Activated naive CD4-positive, alpha-beta T cell treated with anti-CD3 and anti-CD28 coated beads, Interleukin-2, amount 50 U/mL, for 24 hours (primary cell): ENCODE data around the gene XRCC1.
"Not testable (repeated sequence)": the region's sequence is repeated elsewhere in the genome, so short reads cannot be mapped to it uniquely, and the experiment has no call there.

Experiments
- H3K27ac Mint-ChIP-seq: one replicate; pipeline ENCODE4 v1.8.0; 2021; ENCODE audit warnings: mild to moderate bottlenecking, mixed read lengths
- H3K27me3 Mint-ChIP-seq: one replicate; pipeline ENCODE4 v1.8.0; 2021; ENCODE audit warnings: mixed read lengths
- H3K36me3 Mint-ChIP-seq: one replicate; pipeline ENCODE4 v1.8.0; 2021; ENCODE audit warnings: mixed read lengths
- H3K4me1 Mint-ChIP-seq: one replicate; pipeline ENCODE4 v1.8.0; 2021; ENCODE audit warnings: mixed read lengths
- H3K4me3 Mint-ChIP-seq: one replicate; pipeline ENCODE4 v1.8.0; 2021; ENCODE audit warnings: mild to moderate bottlenecking, mixed read lengths
- H3K9me3 Mint-ChIP-seq: one replicate; pipeline ENCODE4 v1.8.0; 2021; ENCODE audit warnings: mixed read lengths

The XRCC1 gene

DNA sequence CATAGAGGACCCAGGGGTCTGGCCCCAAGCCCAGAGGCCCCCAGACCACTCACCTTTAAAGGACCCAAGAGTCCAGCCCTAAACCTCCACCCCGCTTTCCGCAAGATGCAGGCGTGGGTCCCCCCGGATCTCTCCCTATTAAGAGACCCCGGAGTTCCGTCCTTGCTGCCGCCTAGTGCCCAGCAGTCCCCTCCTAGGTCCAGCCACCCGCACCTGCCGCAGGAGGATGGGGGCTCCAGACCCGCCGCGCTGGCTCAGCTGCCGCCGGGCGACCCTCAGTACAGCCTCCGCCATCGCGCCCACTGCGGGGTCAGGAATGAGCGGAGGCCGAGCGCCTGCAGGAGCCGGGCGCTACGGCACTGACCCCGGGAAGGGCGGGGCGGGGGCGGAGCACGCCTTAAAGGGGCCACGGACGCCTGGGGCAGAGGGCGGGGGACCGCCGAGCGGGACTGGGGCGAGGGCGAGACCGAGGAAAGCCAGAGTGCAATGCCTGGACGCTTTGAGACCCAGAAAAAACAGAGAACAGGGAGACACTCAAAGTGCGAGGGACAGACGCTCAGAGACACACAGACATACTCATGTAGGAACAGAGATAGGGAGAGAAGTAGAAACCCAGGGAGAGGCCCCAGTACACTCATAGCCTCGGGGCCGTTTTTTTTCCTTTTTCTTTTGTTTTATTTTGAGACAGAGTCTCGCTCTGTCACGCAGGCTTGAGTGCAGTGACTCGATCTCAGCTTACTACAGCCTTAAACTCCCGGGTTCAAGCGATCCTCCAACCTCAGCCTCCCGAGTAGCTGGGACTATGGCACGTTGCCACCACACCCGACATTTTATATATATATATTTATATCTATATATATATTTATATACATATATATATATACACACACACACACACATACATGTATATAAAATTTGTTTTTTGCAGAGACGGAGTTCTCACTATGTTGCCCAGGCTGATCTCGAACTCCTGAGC, 48.2 kb downstream of the XRCC1 start, which contains the start of gene ETHE1:
Gene ETHE1 (minus strand): TSS at position 318 of the 976 bp plus-strand sequence. CDS start 24 bp downstream, at position 294.
- Mint-ChIP-seq H3K9me3 (no peaks in the 10 kb centered on the region), H3K4me1 (peaks cover 21% of the 10 kb centered on the region), H3K36me3 (no peaks in the 10 kb centered on the region)

DNA sequence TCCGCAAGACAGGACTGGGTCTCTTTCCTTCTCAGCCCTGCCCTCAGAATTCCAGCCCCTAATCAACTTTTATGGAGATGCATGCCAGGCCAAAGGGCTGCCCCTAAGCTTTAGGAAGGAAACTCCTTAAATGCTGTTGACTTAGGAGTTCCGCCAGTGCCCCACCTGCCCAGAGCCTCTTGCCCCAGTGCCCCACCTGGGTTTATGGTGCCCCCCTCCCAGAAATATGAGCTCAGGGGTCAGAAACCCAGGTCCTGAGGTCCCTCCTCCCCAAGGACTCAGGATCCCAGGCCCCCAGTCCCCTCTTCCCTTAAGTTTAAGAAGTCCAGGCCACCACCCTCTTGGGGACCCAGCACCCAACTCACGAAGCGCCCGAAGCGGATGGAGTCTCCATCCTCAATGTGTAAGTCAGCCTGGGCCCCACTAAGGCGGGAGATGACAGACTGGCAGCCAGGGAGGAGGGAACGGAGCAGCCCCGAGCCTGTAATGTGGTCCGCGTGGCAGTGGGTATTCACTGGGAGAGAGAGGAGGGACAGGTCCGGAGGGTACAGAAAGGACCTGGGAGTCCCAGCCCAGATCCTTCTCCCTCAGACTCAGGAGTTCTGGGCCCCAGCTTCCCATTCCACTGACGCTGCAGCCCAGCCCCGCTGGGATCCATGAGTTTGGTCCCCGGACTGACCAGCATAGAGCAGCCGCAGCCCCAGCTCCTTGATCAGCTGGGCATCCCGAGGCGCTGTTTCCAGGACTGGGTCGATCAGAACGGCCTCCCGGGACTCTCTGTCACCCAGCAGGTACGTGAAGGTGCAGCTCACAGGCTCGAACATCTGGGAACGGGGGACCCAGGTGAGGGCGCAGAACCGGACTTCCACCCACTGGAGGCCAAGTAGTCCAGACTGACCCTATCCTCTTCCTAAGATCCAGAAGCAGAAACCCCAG, 49.2 kb downstream of the XRCC1 start:
- H3K4me1 Mint-ChIP-seq = peaks cover 21% of the 10 kb centered on the region
- H3K4me3 Mint-ChIP-seq = peak overlapping the region; percentile 96
- peak overlapping the region; percentile 83 for H3K27ac Mint-ChIP-seq
- H3K36me3 Mint-ChIP-seq = no peaks in the 10 kb centered on the region
- no peaks in the 10 kb centered on the region for H3K27me3 Mint-ChIP-seq
- H3K9me3 Mint-ChIP-seq = no peaks in the 10 kb centered on the region

More for the DNA sequence above, 48.2 kb downstream of the XRCC1 start, which contains the start of gene ETHE1:
- Mint-ChIP-seq H3K27ac (peak within 1 kb of the TSS; percentile 95), H3K4me3 (peak within 1 kb of the TSS; percentile 96), H3K27me3 (no peaks in the 10 kb centered on the region)

DNA sequence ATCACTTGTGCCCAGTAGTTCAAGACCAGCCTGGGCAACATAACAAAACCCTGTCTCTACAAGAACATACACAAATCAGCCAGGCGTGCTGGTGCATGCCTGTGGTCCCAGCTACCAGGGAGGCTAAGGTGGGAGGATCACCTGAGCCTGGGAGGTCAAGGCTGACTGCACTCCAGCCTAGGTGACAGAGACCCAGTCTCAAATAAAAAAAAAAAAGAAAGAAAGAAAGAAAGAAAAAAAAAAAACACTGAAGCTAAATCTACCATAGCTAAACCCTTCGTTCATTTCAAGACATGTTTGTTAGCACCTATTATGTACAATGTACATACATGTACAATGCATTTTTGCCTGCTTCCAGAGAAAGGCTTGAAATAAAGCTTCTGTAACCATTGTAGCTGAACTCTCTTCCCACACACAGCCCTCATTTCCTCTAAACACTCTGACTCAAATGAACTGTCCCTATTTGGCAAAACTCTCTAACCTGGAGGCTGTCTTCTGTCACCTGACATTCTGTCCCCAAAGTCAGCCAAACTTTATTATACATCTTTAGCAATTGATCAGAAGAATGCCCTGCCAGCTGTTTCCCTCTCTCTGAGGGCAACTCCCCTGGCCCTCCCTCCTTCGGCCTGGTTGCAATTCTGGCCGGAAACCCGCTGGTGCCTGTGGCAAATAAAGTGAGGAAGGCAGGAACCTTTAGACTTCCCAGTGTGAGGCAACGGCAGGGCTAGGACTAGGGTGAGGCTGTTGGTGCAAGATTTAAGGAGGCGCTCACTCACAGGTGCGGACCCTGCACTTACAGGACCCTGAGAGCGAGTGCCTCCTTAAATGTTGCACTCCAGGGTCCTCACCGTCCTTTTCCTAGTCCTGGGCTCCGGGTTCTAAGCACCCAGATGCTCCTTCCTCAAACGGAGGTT, 50.1 kb downstream of the XRCC1 start:
- peak overlapping the region; percentile 96 for H3K4me3 Mint-ChIP-seq
- peaks cover 21% of the 10 kb centered on the region for H3K4me1 Mint-ChIP-seq

DNA sequence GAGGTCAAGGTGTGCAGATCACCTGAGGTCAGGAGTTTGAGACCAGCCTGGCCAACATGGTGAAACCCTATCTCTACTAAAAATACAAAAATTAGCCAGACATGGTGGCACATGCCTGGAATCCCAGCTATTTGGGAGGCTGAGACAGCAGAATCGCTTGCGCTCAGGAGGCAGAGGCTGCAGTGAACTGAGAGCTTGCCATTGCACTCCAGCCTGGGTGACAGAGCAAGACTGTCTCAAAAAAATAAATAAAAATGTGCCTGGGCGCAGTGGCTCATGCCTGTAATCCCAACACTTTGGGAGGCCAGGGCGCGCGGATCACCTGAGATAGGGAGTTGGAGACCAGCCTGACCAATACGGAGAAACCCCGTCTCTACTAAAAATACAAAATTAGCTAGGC, 51.6 kb downstream of the XRCC1 start:
- not testable (repeated sequence) for H3K27ac Mint-ChIP-seq, H3K36me3 Mint-ChIP-seq, H3K4me3 Mint-ChIP-seq, H3K27me3 Mint-ChIP-seq, H3K9me3 Mint-ChIP-seq
- peaks cover 27% of the 10 kb centered on the region for H3K4me1 Mint-ChIP-seq

More for the DNA sequence above, 50.1 kb downstream of the XRCC1 start:
- H3K9me3 Mint-ChIP-seq = no peaks in the 10 kb centered on the region
- peak overlapping the region; percentile 83 for H3K27ac Mint-ChIP-seq
- H3K36me3 Mint-ChIP-seq = no peaks in the 10 kb centered on the region
- no peaks in the 10 kb centered on the region for H3K27me3 Mint-ChIP-seq

DNA sequence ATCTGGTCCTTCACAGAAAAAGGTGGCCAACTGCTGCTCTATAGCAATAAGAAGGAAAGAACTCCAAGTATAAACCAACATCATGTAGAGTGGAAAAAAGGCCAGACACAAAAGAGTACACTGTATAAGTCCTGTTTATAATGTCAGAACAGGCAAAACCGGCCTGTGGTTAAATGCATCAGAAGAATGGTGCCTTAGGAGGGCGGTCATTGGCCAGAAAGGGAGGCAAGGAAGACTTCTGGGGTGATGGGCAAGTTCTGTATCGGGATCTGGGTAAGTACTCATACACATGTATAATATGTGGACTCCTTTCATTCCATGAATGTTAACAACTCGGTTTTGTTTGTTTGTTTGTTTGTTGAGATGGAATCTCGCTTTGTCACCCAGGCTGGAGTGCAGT, 52.4 kb downstream of the XRCC1 start:
- no peak overlapping the region for H3K4me3 Mint-ChIP-seq
- H3K4me1 Mint-ChIP-seq = peaks cover 29% of the 10 kb centered on the region
- H3K36me3 Mint-ChIP-seq = no peaks in the 10 kb centered on the region
- peak overlapping the region; percentile 83 for H3K27ac Mint-ChIP-seq
- H3K9me3 Mint-ChIP-seq = no peaks in the 10 kb centered on the region
- H3K27me3 Mint-ChIP-seq = no peaks in the 10 kb centered on the region

DNA sequence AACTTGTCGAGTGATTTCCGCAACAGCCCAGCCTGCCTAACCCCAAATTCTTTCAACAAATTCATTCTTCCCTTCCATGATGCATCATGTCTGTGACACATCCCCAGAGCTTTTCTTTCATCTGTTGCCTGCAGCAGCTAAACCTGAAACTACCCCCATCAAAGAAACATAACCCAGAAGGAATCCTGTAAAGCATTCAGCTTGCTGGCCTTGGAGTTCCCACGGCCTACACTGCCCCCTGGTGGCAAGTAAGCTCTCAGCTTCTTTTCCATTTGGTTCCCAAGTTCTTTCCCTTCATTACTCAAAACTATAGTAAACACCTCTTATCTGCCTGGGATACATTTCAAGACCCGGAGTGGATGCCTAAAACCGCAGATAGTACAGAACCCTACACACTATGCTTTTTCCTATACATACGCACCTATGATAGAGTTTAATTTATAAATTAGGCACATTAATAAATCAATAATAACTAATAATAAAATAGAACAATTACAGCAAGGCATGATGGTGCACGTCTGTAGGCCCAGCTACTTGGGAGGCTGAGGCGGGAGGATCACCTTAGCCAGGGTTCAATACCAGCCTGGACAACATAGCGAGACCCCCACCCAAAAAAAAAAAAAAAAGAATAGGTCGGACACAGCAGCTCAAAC, 55.8 kb downstream of the XRCC1 start:
- Mint-ChIP-seq H3K27ac (peak overlapping the region; percentile 5), H3K36me3 (no peaks in the 10 kb centered on the region), H3K9me3 (no peaks in the 10 kb centered on the region), H3K27me3 (no peaks in the 10 kb centered on the region), H3K4me3 (peak overlapping the region; percentile 1), H3K4me1 (peaks cover 16% of the 10 kb centered on the region)

DNA sequence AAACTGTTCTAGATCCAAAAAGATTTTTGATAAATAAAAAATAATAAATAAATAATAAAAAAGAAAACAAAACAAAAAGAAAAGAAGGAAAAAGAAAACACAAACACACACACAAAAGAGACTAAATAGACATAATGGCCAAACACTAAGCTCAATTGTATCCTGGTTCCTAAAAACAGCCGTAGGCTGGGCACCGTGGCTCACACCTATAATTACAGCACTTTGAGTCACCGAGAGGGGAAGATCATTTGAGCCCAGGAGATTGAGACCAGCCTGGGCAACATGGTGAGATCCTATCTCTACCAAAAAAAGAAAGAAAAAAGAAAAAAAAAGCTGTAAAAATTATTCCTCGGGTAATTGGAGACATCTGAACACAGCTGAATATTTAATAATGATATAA, 57.3 kb downstream of the XRCC1 start:
- H3K4me1 Mint-ChIP-seq = peaks cover 12% of the 10 kb centered on the region
- no peaks in the 10 kb centered on the region for H3K27me3 Mint-ChIP-seq
- H3K9me3 Mint-ChIP-seq = no peaks in the 10 kb centered on the region
- H3K36me3 Mint-ChIP-seq = no peaks in the 10 kb centered on the region
- H3K27ac Mint-ChIP-seq = no peak overlapping the region
- no peak overlapping the region for H3K4me3 Mint-ChIP-seq

DNA sequence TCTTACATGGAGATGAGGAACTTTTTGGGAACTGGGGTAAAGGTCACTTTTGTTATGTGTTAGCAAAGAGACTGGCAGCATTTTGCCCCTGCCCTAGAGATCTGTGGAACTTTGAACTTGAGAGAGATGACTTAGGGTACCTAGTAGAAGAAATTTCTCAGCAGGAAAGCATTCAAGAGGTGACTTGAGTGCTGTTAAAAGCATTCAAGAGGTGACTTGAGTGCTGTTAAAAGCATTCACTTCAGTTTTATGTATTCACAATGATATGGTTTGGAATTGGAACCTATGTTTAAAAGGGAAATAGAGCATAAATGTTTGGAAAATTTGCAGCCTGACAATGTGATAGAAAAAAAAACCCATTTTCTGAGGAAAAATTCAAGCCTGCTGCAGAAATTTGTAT, 62.9 kb downstream of the XRCC1 start:
- not testable (repeated sequence) for H3K4me3 Mint-ChIP-seq, H3K36me3 Mint-ChIP-seq, H3K9me3 Mint-ChIP-seq, H3K4me1 Mint-ChIP-seq, H3K27me3 Mint-ChIP-seq
- H3K27ac Mint-ChIP-seq = peak overlapping the region; percentile 68

DNA sequence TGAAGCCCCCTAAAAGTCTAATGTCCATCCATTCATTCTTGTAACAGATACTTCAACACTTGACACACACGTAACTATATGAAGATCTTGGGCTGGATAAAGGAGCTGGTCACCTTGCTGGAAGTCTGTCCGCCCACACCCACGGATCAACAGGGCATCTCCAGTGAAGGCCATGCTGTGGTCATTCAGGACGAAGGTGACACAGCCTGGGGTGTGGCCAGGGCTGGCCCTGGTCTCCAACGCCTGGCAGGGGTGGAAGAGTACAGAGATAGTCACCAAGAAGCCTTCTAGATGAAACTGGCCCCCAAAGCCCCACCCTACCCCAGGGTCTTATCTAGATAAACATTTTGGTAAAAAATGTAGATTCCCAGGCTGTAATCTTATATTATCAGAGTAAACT, 64.0 kb downstream of the XRCC1 start:
- Mint-ChIP-seq H3K4me1 (no peaks in the 10 kb centered on the region), H3K4me3 (no peak overlapping the region), H3K36me3 (peaks cover 3% of the 10 kb centered on the region), H3K27ac (no peak overlapping the region), H3K9me3 (no peaks in the 10 kb centered on the region), H3K27me3 (no peaks in the 10 kb centered on the region)

DNA sequence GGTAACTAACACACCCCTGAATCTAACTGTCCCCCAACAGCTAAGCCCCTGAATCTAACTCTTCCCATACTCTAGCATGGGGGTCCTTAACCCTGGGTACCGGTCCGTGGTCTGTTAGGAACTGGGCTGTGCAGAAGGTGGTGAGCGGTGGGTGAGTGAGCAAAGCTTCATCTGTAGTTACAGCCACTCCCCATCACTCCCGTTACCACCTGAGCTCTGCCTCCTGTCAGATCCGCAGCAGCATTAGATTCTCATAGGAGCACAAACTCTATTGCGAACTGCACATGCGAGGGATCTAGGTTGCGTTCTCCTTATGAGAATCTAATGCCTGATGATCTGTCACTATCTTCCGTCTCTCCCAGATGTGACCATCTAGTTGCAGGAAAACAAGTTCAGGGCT, 64.6 kb downstream of the XRCC1 start:
- peaks cover 3% of the 10 kb centered on the region for H3K36me3 Mint-ChIP-seq
- H3K4me3 Mint-ChIP-seq = no peak overlapping the region
- H3K9me3 Mint-ChIP-seq = no peaks in the 10 kb centered on the region
- H3K27ac Mint-ChIP-seq = no peak overlapping the region
- H3K27me3 Mint-ChIP-seq = no peaks in the 10 kb centered on the region
- H3K4me1 Mint-ChIP-seq = peaks cover 5% of the 10 kb centered on the region

DNA sequence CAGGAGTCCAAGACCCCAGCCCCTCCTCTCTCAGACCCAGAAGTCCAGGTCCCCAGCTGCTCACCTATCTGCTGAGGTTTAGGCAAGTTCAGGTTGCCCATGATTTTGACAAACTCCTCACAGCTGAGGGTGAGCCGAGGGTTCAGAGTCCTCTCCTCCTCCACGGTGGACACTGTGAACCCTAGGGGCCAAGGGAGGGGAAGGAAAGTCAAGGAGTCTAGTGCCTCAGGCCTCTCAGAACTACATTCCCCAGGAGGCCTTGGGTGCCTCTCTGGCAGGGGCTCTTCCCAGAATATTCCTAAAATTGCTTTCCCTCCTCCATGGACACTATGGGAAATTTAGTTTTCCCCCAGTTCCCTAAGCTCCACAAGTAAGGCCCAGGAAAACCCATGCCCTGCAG, 67.4 kb downstream of the XRCC1 start:
- H3K4me1 Mint-ChIP-seq = peaks cover 26% of the 10 kb centered on the region
- no peak overlapping the region for H3K4me3 Mint-ChIP-seq
- no peak overlapping the region for H3K27ac Mint-ChIP-seq
- peaks cover 5% of the 10 kb centered on the region for H3K36me3 Mint-ChIP-seq
- H3K9me3 Mint-ChIP-seq = no peaks in the 10 kb centered on the region
- H3K27me3 Mint-ChIP-seq = no peaks in the 10 kb centered on the region

DNA sequence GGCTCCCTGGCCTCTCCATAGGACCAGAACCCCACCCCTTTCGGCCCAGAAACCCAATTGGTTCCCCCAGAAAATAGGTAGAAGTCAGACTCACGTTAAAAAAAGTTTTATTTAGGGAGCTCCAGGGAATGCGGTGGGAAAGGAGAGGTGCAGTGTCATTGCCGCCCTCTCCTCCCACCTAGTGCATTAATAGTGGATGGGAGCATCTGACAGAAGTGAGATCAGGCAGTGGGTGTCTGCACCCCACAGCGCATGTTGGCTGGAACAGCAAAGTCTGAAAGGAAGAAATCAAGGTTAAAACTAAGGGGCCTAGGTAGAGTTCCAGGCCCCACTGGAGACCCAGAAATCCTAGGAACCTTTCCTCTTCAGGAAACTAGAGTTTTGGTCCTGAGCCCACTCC, 68.7 kb downstream of the XRCC1 start:
- H3K36me3 Mint-ChIP-seq = peaks cover 6% of the 10 kb centered on the region
- H3K27ac Mint-ChIP-seq = no peak overlapping the region
- H3K4me3 Mint-ChIP-seq = no peak overlapping the region

DNA sequence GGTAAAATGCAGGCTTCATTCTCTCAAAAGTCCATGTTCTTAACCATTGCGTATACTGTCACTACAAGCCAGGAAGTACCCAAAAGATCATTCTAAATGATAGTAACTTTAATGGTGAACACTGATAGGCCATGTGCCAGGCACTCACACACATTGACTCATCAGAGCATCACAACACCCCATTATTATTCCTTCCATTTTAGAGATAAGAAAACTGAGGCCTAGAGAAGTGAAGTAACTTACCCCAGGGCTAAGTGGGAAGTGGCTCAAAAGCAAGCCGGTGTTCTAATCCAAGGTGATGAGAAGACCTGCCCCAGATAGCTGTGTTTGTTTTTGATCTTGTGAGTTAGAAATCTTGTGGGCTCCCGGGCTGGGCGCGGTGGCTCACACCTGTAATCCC, 69.4 kb downstream of the XRCC1 start:
- H3K4me3 Mint-ChIP-seq = peak overlapping the region; percentile 23
- H3K36me3 Mint-ChIP-seq = peaks cover 6% of the 10 kb centered on the region
- H3K27ac Mint-ChIP-seq = peak overlapping the region; percentile 70
- H3K27me3 Mint-ChIP-seq = no peaks in the 10 kb centered on the region
- H3K4me1 Mint-ChIP-seq = peaks cover 38% of the 10 kb centered on the region
- no peaks in the 10 kb centered on the region for H3K9me3 Mint-ChIP-seq

More for the DNA sequence above, 68.7 kb downstream of the XRCC1 start:
- H3K4me1 Mint-ChIP-seq = peaks cover 34% of the 10 kb centered on the region
- H3K27me3 Mint-ChIP-seq = no peaks in the 10 kb centered on the region
- H3K9me3 Mint-ChIP-seq = no peaks in the 10 kb centered on the region

DNA sequence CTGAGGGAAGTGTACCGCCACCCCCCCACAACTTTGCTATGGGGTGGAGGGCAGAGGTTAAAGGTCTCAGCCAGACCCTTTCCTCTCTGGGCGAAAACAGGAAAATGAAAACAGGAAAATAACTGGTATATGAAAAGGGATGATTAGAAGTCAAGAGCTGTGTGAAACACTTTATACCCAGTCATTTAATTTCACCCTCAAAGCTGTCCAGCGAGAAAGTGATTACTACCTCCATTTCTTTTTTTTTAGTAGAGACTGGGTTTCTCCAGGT, 70.2 kb downstream of the XRCC1 start:
- peaks cover 7% of the 10 kb centered on the region for H3K36me3 Mint-ChIP-seq
- no peaks in the 10 kb centered on the region for H3K9me3 Mint-ChIP-seq
- peak overlapping the region; percentile 70 for H3K27ac Mint-ChIP-seq
- H3K4me3 Mint-ChIP-seq = peak overlapping the region; percentile 96
- no peaks in the 10 kb centered on the region for H3K27me3 Mint-ChIP-seq
- peaks cover 41% of the 10 kb centered on the region for H3K4me1 Mint-ChIP-seq
